A549 (cell line): Measurements from ENCODE around the gene APOBEC3G. TPM values are rescaled to one million over a fixed set of nuclear protein-coding genes. Genes with fewer than 3 reads are reported as not detected.
"Not testable (repeated sequence)": the region's sequence is repeated elsewhere in the genome, so short reads cannot be mapped to it uniquely, and the experiment has no call there.

Experiments used
- ATAC-seq, 2 experiments: fragments of 200-7000 bp in 1 of 2; fragments of >200 bp in 1 of 2; cut with Nextera tagmentation in 1 of 2; cut with Tn5 transposase in 1 of 2; 3 replicates each; pipeline versions ENCODE4 v1.8.0 to v1.9.1; 2018 to 2020; ENCODE audit warnings: mild to moderate bottlenecking in 1 of 2, moderate library complexity in 1 of 2
- CTCF ChIA-PET: fragments of 300-600 bp; sonication (Branson Sonifier 250); formaldehyde crosslinking; extraction: SDS; loops from one replicate; lab custom pipeline; 2021; ENCODE audit warnings: antibody characterized with exemption, inconsistent platforms; lab: Yijun Ruan, JAX
- POLR2A ChIA-PET: fragments of 350-600 bp; formaldehyde crosslinking; extraction: SDS; loops from one replicate; lab custom pipeline; 2021; ENCODE audit warnings: antibody characterized with exemption, inconsistent platforms; lab: Yijun Ruan, JAX
- DNase-seq, 2 experiments: peaks; one replicate each; pipeline versions ENCODE4 v3.0.0 to v3.0.0-alpha.2; 2011 to 2016; ENCODE audit warnings: low read depth in 1 of 2, low spot score in 1 of 2
- FAIRE-seq: peaks from 2 replicates; lab custom pipeline; 2011; peaks lifted over from hg19 to GRCh38; lab: Jason Lieb, UNC
- H3K27ac ChIP-seq, 2 experiments: fragments of >200 bp; sonication (Bioruptor Twin); formaldehyde crosslinking; 3 replicates each; pipeline ENCODE4 v1.5.1; 2016 to 2017
- H3K4me1 ChIP-seq: fragments of >200 bp; sonication (Bioruptor Twin); formaldehyde crosslinking; 3 replicates; pipeline ENCODE4 v1.6.1; 2016
- H3K4me2 ChIP-seq: fragments of >200 bp; sonication (Bioruptor Twin); formaldehyde crosslinking; 3 replicates; pipeline ENCODE4 v1.6.1; 2016
- H3K4me3 ChIP-seq: fragments of >200 bp; sonication (Bioruptor Twin); formaldehyde crosslinking; 3 replicates; pipeline ENCODE4 v1.5.1; 2016
- H3K9me3 ChIP-seq: fragments of >200 bp; sonication (Bioruptor Twin); formaldehyde crosslinking; 3 replicates; pipeline ENCODE4 v1.6.1; 2016
- BHLHE40 ChIP-seq: IDR thresholded peaks from 2 replicates; pipeline ENCODE4 v1.6.1; 2012; ENCODE audit warnings: low read depth, low read length, inconsistent platforms
- CBX2 ChIP-seq: fragments of 200-600 bp; sonication (generic); IDR thresholded peaks from 2 replicates; pipeline ENCODE4 v1.6.1; 2016; ENCODE audit warnings: low read depth, mild to moderate bottlenecking, borderline replicate concordance
- CBX8 ChIP-seq: fragments of 200-600 bp; sonication (generic); IDR thresholded peaks from 2 replicates; pipeline ENCODE4 v1.6.1; 2016
- CHD2 ChIP-seq: fragments of 150-350 bp; IDR thresholded peaks from 2 replicates; pipeline ENCODE4 v1.6.1; 2014; ENCODE audit warnings: low read length; ENCODE audit not compliant: partially characterized antibody
- CHD4 ChIP-seq: fragments of 200-600 bp; sonication (generic); IDR thresholded peaks from 2 replicates; pipeline ENCODE4 v1.6.1; 2016; ENCODE audit warnings: antibody characterized with exemption, mild to moderate bottlenecking, borderline replicate concordance
- EP300 ChIP-seq, 2 experiments: fragments of >200 bp; sonication (Bioruptor Twin); formaldehyde crosslinking; IDR thresholded peaks; 2 replicates in 1 of 2; 3 replicates in 1 of 2; pipeline ENCODE4 v1.6.1; 2016 to 2017
- ESRRA ChIP-seq: fragments of 150-350 bp; IDR thresholded peaks from 2 replicates; pipeline ENCODE4 v1.6.1; 2014; ENCODE audit warnings: mild to moderate bottlenecking, low read length, borderline replicate concordance
- HDAC2 ChIP-seq: fragments of 200-600 bp; sonication (generic); IDR thresholded peaks from 2 replicates; pipeline ENCODE4 v1.6.1; 2016
- HOXA7 ChIP-seq: fragments of 250-450 bp; sonication (Bioruptor Pico); IDR thresholded peaks from 2 replicates; pipeline ENCODE4 v1.5.0; 2020; ENCODE audit warnings: mild to moderate bottlenecking, moderate library complexity
- HOXB5 ChIP-seq: fragments of 250-450 bp; sonication (Bioruptor Pico); IDR thresholded peaks from 2 replicates; pipeline ENCODE4 v1.5.0; 2020; ENCODE audit warnings: mild to moderate bottlenecking, moderate library complexity
- JUN ChIP-seq, 2 experiments: fragments of >200 bp; sonication (Bioruptor Twin); formaldehyde crosslinking; IDR thresholded peaks; 2 replicates in 1 of 2; 3 replicates in 1 of 2; pipeline ENCODE4 v1.6.1; 2016 to 2017
- JUNB ChIP-seq: fragments of >200 bp; sonication (Bioruptor Twin); formaldehyde crosslinking; IDR thresholded peaks from 2 replicates; pipeline ENCODE4 v1.6.1; 2016
- KDM1A ChIP-seq: fragments of 200-600 bp; sonication (generic); IDR thresholded peaks from 2 replicates; pipeline ENCODE4 v1.6.1; 2016; ENCODE audit warnings: low read depth, mild to moderate bottlenecking
- NFE2L2 ChIP-seq: fragments of 150-350 bp; conservative IDR thresholded peaks from 2 replicates; pipeline ENCODE4 v1.6.1; 2014; ENCODE audit warnings: low read length
- PHF8 ChIP-seq: fragments of 200-600 bp; sonication (generic); IDR thresholded peaks from 2 replicates; pipeline ENCODE4 v1.6.1; 2016; ENCODE audit warnings: low read depth, mild to moderate bottlenecking, antibody characterized with exemption, moderate library complexity, borderline replicate concordance
- RAD21 ChIP-seq, 2 experiments: fragments of >200 bp in 1 of 2; sonication (Bioruptor Twin) in 1 of 2; formaldehyde crosslinking in 1 of 2; IDR thresholded peaks in 1 of 2; conservative IDR thresholded peaks in 1 of 2; 2 replicates in 1 of 2; 3 replicates in 1 of 2; pipeline ENCODE4 v1.6.1; 2012 to 2018; ENCODE audit warnings: inconsistent platforms in 1 of 2
- RCOR1 ChIP-seq: fragments of 150-350 bp; IDR thresholded peaks from 2 replicates; pipeline ENCODE4 v1.6.1; 2014; ENCODE audit warnings: antibody characterized with exemption, low read length, low read depth
- RNF2 ChIP-seq: fragments of 200-600 bp; sonication (generic); IDR thresholded peaks from 2 replicates; pipeline ENCODE4 v1.6.1; 2016; ENCODE audit warnings: low read depth, mild to moderate bottlenecking, antibody characterized with exemption, moderate library complexity, borderline replicate concordance
- SMC3 ChIP-seq: fragments of >200 bp; sonication (Bioruptor Twin); formaldehyde crosslinking; IDR thresholded peaks from 3 replicates; pipeline ENCODE4 v1.6.1; 2018; ENCODE audit warnings: inconsistent platforms
- SREBF2 ChIP-seq: fragments of 450-650 bp; IDR thresholded peaks from 2 replicates; pipeline ENCODE4 v1.6.1; 2014; ENCODE audit warnings: mild to moderate bottlenecking, moderate library complexity
- TP53 ChIP-seq: fragments of 250-450 bp; sonication (Bioruptor Pico); IDR thresholded peaks from 2 replicates; pipeline ENCODE4 v1.5.0; 2021; ENCODE audit warnings: mild to moderate bottlenecking, moderate library complexity
- ZFP36 ChIP-seq: fragments of 450-650 bp; IDR thresholded peaks from 2 replicates; pipeline ENCODE4 v1.6.1; 2014; ENCODE audit warnings: borderline replicate concordance; ENCODE audit not compliant: partially characterized antibody
- ZSCAN20 ChIP-seq: fragments of 250-450 bp; sonication (Bioruptor Pico); IDR thresholded peaks from 2 replicates; pipeline ENCODE4 v1.8.0; 2022; ENCODE audit warnings: mild to moderate bottlenecking, moderate library complexity
- WGBS: methylation state at CpG from one replicate; pipeline ENCODE4 v1.1.6; 2017; ENCODE audit errors: missing lambda C conversion rate; 5-methylcytosine and 5-hydroxymethylcytosine counted together
- polyA plus RNA-seq, 4 experiments: library from polyadenylated mRNA; depleted of rRNA in 3 of 4; stranded (reverse); fragments of >200 nt; fragmentation: RNase III in 1 of 4; extraction: RNeasy Plus Mini Kit Qiagen cat#74134 plus additional on column Dnase treatment in 1 of 4; gene quantifications; 2 replicates in 3 of 4; 3 replicates in 1 of 4; pipeline ENCODE4 v1.2.3, GENCODE V29; 2011 to 2017
- TF ChIP-seq, protein P1 (sequence below): IDR thresholded peaks from 2 replicates; pipeline ENCODE4 v1.6.1; 2012
- TF ChIP-seq, protein P2 (sequence below): fragments of 150-350 bp; IDR thresholded peaks from 2 replicates; pipeline ENCODE4 v1.6.1; 2014; ENCODE audit warnings: low read depth, mild to moderate bottlenecking, low read length
- TF ChIP-seq, protein P3 (sequence below): IDR thresholded peaks from 2 replicates; pipeline ENCODE4 v1.6.1; 2012
- TF ChIP-seq, protein P4 (sequence below): fragments of >200 bp; sonication (Bioruptor Twin); formaldehyde crosslinking; IDR thresholded peaks from 2 replicates; pipeline ENCODE4 v1.6.1; 2016
- TF ChIP-seq, protein P5 (sequence below): fragments of >200 bp; sonication (Bioruptor Twin); formaldehyde crosslinking; IDR thresholded peaks from 3 replicates; pipeline ENCODE4 v1.5.1; 2016

APOBEC3G gene
- polyA plus RNA-seq, 2 of the 4 experiments (the other 2 are of a cell fraction) = not detected

DNA sequence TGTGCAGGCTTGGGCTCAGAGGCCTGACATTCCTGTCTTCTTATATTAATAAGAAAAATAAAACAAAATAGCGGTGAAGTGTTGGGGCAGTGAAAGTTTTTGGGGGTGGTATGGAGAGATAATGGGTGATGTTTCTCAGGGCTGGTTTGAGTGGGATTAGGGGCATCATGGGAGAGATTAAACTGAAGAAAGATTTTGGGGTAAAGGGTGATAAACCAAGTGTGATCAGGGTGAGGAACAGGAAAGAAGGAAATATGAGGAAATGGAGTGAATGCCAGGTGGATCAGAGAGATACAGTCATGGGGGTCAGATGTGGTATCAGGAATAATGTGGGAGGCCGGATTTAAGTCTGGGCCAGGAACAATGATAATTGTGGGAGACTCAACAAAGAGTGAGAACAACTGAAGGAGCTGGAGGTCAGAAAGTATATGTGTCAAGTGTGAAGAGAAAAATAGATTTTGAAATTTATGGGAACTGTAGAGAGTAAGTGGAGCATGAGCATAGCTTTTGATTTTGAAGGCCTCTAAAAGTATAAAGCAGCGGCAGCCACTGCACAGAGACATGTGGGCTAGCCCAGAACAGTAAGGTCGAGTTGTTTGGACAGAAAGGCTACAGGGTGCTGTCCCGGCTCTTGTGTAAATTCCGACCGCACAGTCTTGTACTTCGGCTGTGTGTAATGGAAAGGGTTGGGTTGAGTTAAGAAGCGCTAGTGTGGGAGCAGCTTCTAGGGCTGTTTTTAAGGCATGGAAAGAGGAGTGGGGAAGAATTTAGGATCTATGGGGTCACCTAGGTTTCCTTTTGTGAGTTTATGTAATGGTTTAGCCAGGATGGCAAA, 10.4 kb upstream of the APOBEC3G start:
- CTCF ChIA-PET = interaction anchor here (0.9 kb wide), 1 partner anchor 14 kb away, joined by 4 read pairs; no protein-coding TSS in a partner anchor
- POLR2A ChIA-PET, H3K9me3 ChIP-seq, H3K4me2 ChIP-seq, H3K4me1 ChIP-seq, H3K27ac ChIP-seq, FAIRE-seq, H3K4me3 ChIP-seq, ATAC-seq, DNase-seq: not testable (repeated sequence)
- 70% methylated on average over 9 of the region's 9 CpGs for WGBS

DNA sequence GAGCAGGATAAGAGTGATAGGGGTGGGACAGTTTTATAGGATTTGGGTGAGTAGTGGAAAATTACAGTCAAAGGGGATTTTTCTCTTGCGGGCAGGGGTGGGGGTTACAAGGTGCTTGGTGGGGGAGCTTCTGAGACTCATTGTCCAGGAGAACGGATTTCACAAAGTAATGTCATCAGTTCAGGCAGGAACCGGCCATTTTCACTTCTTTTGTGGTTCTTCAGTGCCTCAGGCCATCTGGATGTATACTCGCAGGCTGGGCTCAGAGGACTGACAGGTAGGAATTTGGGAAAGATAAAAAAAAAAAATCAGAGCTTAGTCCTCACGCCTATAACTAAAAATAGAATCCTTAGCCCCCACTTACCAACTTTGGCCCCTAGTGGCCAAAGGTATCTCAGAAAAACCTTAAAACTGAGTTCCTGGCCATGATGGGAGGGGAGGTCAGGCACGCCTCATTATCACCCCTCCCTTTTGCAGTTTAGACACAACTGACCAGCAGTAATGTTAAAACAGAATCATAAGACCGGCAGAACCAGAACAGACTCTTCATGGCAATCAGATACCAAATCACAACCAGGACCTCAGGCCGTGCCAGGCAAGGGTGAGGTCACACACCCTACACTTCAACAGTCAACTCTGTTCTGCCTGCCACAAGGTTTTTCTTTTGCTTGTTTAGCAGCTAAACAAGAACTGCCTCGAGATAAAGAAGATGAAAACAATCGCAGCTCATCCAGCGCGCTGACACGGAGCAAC, 8.9 kb upstream of the APOBEC3G start:
- Histone ChIP-seq H3K4me3 (no peak overlapping the region), H3K4me1 (no peaks in the 10 kb centered on the region), H3K27ac (no peak overlapping the region), H3K9me3 (no peaks in the 10 kb centered on the region), H3K4me2 (no peak overlapping the region)
- TF ChIP-seq, protein P1, sequence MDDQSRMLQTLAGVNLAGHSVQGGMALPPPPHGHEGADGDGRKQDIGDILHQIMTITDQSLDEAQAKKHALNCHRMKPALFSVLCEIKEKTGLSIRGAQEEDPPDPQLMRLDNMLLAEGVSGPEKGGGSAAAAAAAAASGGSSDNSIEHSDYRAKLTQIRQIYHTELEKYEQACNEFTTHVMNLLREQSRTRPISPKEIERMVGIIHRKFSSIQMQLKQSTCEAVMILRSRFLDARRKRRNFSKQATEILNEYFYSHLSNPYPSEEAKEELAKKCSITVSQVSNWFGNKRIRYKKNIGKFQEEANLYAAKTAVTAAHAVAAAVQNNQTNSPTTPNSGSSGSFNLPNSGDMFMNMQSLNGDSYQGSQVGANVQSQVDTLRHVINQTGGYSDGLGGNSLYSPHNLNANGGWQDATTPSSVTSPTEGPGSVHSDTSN = no peak
- no peak for TF ChIP-seq JUN (IDR thresholded peaks at IDR 0.05)
- TF ChIP-seq CBX2 = no peak
- no peak for TF ChIP-seq SREBF2
- no peak for TF ChIP-seq CHD4
- no peak for TF ChIP-seq ZSCAN20 (CRISPR knock-in tag)
- TF ChIP-seq JUNB = no peak
- TF ChIP-seq, protein P2, sequence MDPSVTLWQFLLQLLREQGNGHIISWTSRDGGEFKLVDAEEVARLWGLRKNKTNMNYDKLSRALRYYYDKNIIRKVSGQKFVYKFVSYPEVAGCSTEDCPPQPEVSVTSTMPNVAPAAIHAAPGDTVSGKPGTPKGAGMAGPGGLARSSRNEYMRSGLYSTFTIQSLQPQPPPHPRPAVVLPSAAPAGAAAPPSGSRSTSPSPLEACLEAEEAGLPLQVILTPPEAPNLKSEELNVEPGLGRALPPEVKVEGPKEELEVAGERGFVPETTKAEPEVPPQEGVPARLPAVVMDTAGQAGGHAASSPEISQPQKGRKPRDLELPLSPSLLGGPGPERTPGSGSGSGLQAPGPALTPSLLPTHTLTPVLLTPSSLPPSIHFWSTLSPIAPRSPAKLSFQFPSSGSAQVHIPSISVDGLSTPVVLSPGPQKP = no peak
- TF ChIP-seq RAD21 (conservative IDR thresholded peaks at IDR 0.05 in 1 of 2, IDR thresholded peaks at IDR 0.05 in 1 of 2) = no peak
- no peak for TF ChIP-seq ZFP36
- TF ChIP-seq BHLHE40 = no peak
- TF ChIP-seq CHD2 = no peak
- TF ChIP-seq TP53 (CRISPR knock-in tag) = no peak
- TF ChIP-seq, protein P3, sequence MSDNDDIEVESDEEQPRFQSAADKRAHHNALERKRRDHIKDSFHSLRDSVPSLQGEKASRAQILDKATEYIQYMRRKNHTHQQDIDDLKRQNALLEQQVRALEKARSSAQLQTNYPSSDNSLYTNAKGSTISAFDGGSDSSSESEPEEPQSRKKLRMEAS = no peak
- TF ChIP-seq HDAC2 = no peak
- TF ChIP-seq ESRRA = no peak
- no peak for TF ChIP-seq CBX8
- no peak for TF ChIP-seq HOXB5 (CRISPR knock-in tag)
- no peak for TF ChIP-seq EP300 (IDR thresholded peaks at IDR 0.05)
- no peak for TF ChIP-seq HOXA7 (CRISPR knock-in tag)
- CTCF ChIA-PET = no interaction called here
- 0 out of 6 replicates have a peak, but pooled peaks of 1 of the 2 experiments have one; percentile 39 for ATAC-seq
- WGBS = 66% methylated on average over 12 of the region's 13 CpGs
- POLR2A ChIA-PET = no interaction called here
- no peak for DNase-seq
- no peak for FAIRE-seq

DNA sequence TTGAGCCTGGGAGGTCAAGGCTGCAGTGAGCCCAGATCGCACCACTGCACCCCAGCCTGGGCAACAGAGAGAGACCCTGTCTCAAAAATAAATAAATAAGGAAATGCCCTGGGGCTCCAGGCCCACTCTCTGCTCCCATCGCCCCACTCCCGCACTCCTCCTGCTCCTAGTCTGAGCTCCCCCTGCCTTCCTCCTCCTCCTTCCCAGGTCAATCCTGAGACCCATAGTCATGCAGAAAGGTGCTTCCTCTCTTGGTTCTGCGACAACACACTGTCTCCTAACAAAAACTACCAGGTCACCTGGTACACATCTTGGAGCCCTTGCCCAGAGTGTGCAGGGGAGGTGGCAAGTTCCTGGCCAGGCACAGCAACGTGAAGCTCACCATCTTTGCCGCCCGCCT, 6.9 kb upstream of the APOBEC3G start:
- ATAC-seq = no peak
- Histone ChIP-seq H3K27ac (no peak overlapping the region), H3K9me3 (no peaks in the 10 kb centered on the region), H3K4me1 (no peaks in the 10 kb centered on the region), H3K4me2 (no peak overlapping the region), H3K4me3 (no peak overlapping the region)
- DNase-seq = no peak
- TF ChIP-seq PHF8 (no peak), JUN (IDR thresholded peaks at IDR 0.05) (no peak), KDM1A (no peak), NFE2L2 (no peak), SMC3 (no peak), SREBF2 (no peak), CHD2 (no peak), HOXA7 (CRISPR knock-in tag) (no peak), RNF2 (no peak), RCOR1 (no peak)
- TF ChIP-seq, protein P4, sequence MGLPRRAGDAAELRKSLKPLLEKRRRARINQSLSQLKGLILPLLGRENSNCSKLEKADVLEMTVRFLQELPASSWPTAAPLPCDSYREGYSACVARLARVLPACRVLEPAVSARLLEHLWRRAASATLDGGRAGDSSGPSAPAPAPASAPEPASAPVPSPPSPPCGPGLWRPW = no peak
- TF ChIP-seq, protein P1 = no peak
- TF ChIP-seq, protein P5, sequence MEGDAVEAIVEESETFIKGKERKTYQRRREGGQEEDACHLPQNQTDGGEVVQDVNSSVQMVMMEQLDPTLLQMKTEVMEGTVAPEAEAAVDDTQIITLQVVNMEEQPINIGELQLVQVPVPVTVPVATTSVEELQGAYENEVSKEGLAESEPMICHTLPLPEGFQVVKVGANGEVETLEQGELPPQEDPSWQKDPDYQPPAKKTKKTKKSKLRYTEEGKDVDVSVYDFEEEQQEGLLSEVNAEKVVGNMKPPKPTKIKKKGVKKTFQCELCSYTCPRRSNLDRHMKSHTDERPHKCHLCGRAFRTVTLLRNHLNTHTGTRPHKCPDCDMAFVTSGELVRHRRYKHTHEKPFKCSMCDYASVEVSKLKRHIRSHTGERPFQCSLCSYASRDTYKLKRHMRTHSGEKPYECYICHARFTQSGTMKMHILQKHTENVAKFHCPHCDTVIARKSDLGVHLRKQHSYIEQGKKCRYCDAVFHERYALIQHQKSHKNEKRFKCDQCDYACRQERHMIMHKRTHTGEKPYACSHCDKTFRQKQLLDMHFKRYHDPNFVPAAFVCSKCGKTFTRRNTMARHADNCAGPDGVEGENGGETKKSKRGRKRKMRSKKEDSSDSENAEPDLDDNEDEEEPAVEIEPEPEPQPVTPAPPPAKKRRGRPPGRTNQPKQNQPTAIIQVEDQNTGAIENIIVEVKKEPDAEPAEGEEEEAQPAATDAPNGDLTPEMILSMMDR = no peak
- ChIA-PET CTCF (no interaction called here), POLR2A (no interaction called here)
- FAIRE-seq = no peak
- WGBS = 90% methylated on average over 4 of the region's 7 CpGs
